WTC11 (cell line): ENCODE data around the gene ZNF483. TPM values are rescaled to one million over a fixed set of nuclear protein-coding genes. Genes with fewer than 3 reads are reported as not detected.

Experiments used
- ATAC-seq: fragments of 200-7000 bp; cut with Tn5 transposase; 2 replicates; pipeline ENCODE4 v1.10.0; 2021; ENCODE audit warnings: mild to moderate bottlenecking, moderate library complexity
- CTCF ChIA-PET: fragments of 300-600 bp; sonication (Branson Sonifier 250); formaldehyde crosslinking; loops from one replicate; lab custom pipeline; 2021; ENCODE audit warnings: antibody characterized with exemption; lab: Charles Lee
- POLR2A ChIA-PET: fragments of 350-600 bp; sonication (Branson Sonifier 250); formaldehyde crosslinking; loops from one replicate; lab custom pipeline; 2021; ENCODE audit warnings: antibody characterized with exemption; lab: Charles Lee
- DNase-seq: peaks from one replicate; pipeline ENCODE4 v3.0.0; 2021; ENCODE audit warnings: low spot score
- H3K27ac Mint-ChIP-seq: 2 replicates; pipeline ENCODE4 v1.8.0; 2021; ENCODE audit warnings: mixed read lengths
- H3K27me3 Mint-ChIP-seq: 2 replicates; pipeline ENCODE4 v1.8.0; 2021; ENCODE audit warnings: low read depth, mild to moderate bottlenecking, moderate library complexity, mixed read lengths
- H3K36me3 Mint-ChIP-seq: 2 replicates; pipeline ENCODE4 v1.8.0; 2021; ENCODE audit warnings: mixed read lengths
- H3K4me1 Mint-ChIP-seq: 2 replicates; pipeline ENCODE4 v1.8.0; 2022; ENCODE audit warnings: mixed read lengths
- H3K4me3 Mint-ChIP-seq: 2 replicates; pipeline ENCODE4 v1.8.0; 2021; ENCODE audit warnings: mild to moderate bottlenecking, moderate library complexity, mixed read lengths
- H3K9me3 Mint-ChIP-seq: 2 replicates; pipeline ENCODE4 v1.8.0; 2021; ENCODE audit warnings: mixed read lengths
- ATF1 ChIP-seq: sonication (generic); formaldehyde crosslinking; IDR thresholded peaks from 2 replicates; pipeline ENCODE4 v1.8.1; 2023; ENCODE audit warnings: mild to moderate bottlenecking, moderate library complexity, missing genetic modification reagents
- CBFB ChIP-seq: sonication (generic); formaldehyde crosslinking; IDR thresholded peaks from 2 replicates; pipeline ENCODE4 v1.8.1; 2022; ENCODE audit warnings: mild to moderate bottlenecking, low read depth, missing genetic modification reagents
- CREM ChIP-seq: sonication (generic); formaldehyde crosslinking; IDR thresholded peaks from 2 replicates; pipeline ENCODE4 v1.8.1; 2022; ENCODE audit warnings: mild to moderate bottlenecking, missing genetic modification reagents, moderate library complexity
- EMX1 ChIP-seq: fragments of 250-450 bp; sonication (Bioruptor Pico); IDR thresholded peaks from 2 replicates; pipeline ENCODE4 v1.8.0; 2021; ENCODE audit warnings: mild to moderate bottlenecking
- FOXP1 ChIP-seq: sonication (generic); formaldehyde crosslinking; IDR thresholded peaks from 2 replicates; pipeline ENCODE4 v1.8.0; 2022; ENCODE audit warnings: missing genetic modification reagents, mild to moderate bottlenecking, moderate library complexity, borderline replicate concordance
- HMGA2 ChIP-seq: fragments of 250-450 bp; sonication (Bioruptor Pico); IDR thresholded peaks from 2 replicates; pipeline ENCODE4 v1.4.0; 2021; ENCODE audit warnings: mild to moderate bottlenecking, moderate library complexity
- KAT7 ChIP-seq: sonication (generic); formaldehyde crosslinking; IDR thresholded peaks from 2 replicates; pipeline ENCODE4 v1.8.1; 2023; ENCODE audit warnings: missing genetic modification reagents, mild to moderate bottlenecking, borderline replicate concordance
- MYBL2 ChIP-seq: sonication (generic); formaldehyde crosslinking; IDR thresholded peaks from 2 replicates; pipeline ENCODE4 v1.8.1; 2023; ENCODE audit warnings: mild to moderate bottlenecking, moderate library complexity, missing genetic modification reagents
- NR2C2 ChIP-seq: sonication (generic); formaldehyde crosslinking; IDR thresholded peaks from 2 replicates; pipeline ENCODE4 v1.8.0; 2022; ENCODE audit warnings: mild to moderate bottlenecking, missing genetic modification reagents
- total RNA-seq: library from RNA; stranded (reverse); gene quantifications from 3 replicates; pipeline ENCODE4 v1.2.3, GENCODE V29; 2021
- TF ChIP-seq, protein P1 (sequence below): sonication (generic); formaldehyde crosslinking; IDR thresholded peaks from 2 replicates; pipeline ENCODE4 v1.8.0; 2023; ENCODE audit warnings: missing genetic modification reagents, mild to moderate bottlenecking, borderline replicate concordance
- TF ChIP-seq, protein P2 (sequence below): fragments of 250-450 bp; sonication (Bioruptor Pico); IDR thresholded peaks from 2 replicates; pipeline ENCODE4 v1.9.0; 2021; ENCODE audit warnings: mild to moderate bottlenecking, borderline replicate concordance
- TF ChIP-seq, protein P3 (sequence below): sonication (generic); formaldehyde crosslinking; IDR thresholded peaks from 2 replicates; pipeline ENCODE4 v1.8.1; 2023; ENCODE audit warnings: mild to moderate bottlenecking, missing genetic modification reagents, borderline replicate concordance
- TF ChIP-seq, protein P4 (sequence below): sonication (generic); formaldehyde crosslinking; IDR thresholded peaks from 2 replicates; pipeline ENCODE4 v1.8.1; 2023; ENCODE audit warnings: mild to moderate bottlenecking, missing genetic modification reagents

The ZNF483 gene
- total RNA-seq, 1 experiment from 2014 or later, result 77.4 TPM

DNA sequence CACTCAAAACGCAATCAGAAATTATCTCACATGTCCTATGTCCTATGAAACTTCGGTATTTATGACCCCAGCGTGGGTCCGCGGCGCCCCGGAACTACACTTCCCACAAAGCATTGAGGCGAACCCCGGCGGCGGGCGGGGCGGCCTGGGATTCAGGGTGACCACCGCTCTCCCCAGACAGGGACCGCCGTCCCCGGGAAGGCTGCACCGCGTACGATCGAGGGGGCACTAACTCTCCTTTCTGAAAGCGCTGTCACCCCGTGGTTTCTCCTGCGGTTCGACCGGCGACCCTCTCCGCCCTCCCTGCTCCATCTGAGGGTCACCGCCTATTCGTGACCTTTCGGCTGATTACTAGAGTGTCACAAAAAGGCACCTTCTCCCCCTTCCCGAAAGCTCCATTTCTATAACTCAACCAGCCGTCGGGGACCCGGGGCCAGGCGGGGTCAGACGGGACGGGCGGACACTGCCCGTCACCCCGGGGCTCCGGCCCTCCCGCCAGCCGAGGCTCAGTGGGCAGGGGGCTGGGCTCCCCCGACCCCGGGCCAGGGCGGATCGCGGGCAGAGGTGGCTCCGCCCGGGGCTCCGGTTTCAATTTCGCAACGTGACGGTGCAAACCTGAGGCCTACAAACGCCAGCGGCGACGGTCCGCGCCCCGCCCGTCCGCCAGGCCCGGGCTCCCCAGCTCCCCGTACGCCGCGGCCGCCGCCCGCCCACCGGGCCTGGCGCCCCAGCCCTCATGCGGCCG is 42.1 kb upstream of the ZNF483 start (continued):
- TF ChIP-seq, protein P1, sequence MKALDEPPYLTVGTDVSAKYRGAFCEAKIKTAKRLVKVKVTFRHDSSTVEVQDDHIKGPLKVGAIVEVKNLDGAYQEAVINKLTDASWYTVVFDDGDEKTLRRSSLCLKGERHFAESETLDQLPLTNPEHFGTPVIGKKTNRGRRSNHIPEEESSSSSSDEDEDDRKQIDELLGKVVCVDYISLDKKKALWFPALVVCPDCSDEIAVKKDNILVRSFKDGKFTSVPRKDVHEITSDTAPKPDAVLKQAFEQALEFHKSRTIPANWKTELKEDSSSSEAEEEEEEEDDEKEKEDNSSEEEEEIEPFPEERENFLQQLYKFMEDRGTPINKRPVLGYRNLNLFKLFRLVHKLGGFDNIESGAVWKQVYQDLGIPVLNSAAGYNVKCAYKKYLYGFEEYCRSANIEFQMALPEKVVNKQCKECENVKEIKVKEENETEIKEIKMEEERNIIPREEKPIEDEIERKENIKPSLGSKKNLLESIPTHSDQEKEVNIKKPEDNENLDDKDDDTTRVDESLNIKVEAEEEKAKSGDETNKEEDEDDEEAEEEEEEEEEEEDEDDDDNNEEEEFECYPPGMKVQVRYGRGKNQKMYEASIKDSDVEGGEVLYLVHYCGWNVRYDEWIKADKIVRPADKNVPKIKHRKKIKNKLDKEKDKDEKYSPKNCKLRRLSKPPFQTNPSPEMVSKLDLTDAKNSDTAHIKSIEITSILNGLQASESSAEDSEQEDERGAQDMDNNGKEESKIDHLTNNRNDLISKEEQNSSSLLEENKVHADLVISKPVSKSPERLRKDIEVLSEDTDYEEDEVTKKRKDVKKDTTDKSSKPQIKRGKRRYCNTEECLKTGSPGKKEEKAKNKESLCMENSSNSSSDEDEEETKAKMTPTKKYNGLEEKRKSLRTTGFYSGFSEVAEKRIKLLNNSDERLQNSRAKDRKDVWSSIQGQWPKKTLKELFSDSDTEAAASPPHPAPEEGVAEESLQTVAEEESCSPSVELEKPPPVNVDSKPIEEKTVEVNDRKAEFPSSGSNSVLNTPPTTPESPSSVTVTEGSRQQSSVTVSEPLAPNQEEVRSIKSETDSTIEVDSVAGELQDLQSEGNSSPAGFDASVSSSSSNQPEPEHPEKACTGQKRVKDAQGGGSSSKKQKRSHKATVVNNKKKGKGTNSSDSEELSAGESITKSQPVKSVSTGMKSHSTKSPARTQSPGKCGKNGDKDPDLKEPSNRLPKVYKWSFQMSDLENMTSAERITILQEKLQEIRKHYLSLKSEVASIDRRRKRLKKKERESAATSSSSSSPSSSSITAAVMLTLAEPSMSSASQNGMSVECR (CRISPR knock-in tag), result 0 out of 2 replicates have a peak, but pooled peaks have one; percentile 21
- 0 out of 2 replicates have a peak, but pooled peaks have one; percentile 42 for TF ChIP-seq MYBL2 (CRISPR knock-in tag)
- no peak for TF ChIP-seq EMX1 (CRISPR knock-in tag)
- TF ChIP-seq, protein P2, sequence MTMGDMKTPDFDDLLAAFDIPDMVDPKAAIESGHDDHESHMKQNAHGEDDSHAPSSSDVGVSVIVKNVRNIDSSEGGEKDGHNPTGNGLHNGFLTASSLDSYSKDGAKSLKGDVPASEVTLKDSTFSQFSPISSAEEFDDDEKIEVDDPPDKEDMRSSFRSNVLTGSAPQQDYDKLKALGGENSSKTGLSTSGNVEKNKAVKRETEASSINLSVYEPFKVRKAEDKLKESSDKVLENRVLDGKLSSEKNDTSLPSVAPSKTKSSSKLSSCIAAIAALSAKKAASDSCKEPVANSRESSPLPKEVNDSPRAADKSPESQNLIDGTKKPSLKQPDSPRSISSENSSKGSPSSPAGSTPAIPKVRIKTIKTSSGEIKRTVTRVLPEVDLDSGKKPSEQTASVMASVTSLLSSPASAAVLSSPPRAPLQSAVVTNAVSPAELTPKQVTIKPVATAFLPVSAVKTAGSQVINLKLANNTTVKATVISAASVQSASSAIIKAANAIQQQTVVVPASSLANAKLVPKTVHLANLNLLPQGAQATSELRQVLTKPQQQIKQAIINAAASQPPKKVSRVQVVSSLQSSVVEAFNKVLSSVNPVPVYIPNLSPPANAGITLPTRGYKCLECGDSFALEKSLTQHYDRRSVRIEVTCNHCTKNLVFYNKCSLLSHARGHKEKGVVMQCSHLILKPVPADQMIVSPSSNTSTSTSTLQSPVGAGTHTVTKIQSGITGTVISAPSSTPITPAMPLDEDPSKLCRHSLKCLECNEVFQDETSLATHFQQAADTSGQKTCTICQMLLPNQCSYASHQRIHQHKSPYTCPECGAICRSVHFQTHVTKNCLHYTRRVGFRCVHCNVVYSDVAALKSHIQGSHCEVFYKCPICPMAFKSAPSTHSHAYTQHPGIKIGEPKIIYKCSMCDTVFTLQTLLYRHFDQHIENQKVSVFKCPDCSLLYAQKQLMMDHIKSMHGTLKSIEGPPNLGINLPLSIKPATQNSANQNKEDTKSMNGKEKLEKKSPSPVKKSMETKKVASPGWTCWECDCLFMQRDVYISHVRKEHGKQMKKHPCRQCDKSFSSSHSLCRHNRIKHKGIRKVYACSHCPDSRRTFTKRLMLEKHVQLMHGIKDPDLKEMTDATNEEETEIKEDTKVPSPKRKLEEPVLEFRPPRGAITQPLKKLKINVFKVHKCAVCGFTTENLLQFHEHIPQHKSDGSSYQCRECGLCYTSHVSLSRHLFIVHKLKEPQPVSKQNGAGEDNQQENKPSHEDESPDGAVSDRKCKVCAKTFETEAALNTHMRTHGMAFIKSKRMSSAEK (CRISPR knock-in tag), result no peak
- no peak for TF ChIP-seq ATF1 (CRISPR knock-in tag)
- TF ChIP-seq, protein P3, sequence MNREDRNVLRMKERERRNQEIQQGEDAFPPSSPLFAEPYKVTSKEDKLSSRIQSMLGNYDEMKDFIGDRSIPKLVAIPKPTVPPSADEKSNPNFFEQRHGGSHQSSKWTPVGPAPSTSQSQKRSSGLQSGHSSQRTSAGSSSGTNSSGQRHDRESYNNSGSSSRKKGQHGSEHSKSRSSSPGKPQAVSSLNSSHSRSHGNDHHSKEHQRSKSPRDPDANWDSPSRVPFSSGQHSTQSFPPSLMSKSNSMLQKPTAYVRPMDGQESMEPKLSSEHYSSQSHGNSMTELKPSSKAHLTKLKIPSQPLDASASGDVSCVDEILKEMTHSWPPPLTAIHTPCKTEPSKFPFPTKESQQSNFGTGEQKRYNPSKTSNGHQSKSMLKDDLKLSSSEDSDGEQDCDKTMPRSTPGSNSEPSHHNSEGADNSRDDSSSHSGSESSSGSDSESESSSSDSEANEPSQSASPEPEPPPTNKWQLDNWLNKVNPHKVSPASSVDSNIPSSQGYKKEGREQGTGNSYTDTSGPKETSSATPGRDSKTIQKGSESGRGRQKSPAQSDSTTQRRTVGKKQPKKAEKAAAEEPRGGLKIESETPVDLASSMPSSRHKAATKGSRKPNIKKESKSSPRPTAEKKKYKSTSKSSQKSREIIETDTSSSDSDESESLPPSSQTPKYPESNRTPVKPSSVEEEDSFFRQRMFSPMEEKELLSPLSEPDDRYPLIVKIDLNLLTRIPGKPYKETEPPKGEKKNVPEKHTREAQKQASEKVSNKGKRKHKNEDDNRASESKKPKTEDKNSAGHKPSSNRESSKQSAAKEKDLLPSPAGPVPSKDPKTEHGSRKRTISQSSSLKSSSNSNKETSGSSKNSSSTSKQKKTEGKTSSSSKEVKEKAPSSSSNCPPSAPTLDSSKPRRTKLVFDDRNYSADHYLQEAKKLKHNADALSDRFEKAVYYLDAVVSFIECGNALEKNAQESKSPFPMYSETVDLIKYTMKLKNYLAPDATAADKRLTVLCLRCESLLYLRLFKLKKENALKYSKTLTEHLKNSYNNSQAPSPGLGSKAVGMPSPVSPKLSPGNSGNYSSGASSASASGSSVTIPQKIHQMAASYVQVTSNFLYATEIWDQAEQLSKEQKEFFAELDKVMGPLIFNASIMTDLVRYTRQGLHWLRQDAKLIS (CRISPR knock-in tag), result no peak
- no peak for TF ChIP-seq CBFB (CRISPR knock-in tag)
- no peak; the same call in 1 of the 2 replicates for TF ChIP-seq KAT7 (CRISPR knock-in tag)
- TF ChIP-seq NR2C2 (CRISPR knock-in tag), result no peak
- TF ChIP-seq, all 79 proteins: peak for 12

DNA sequence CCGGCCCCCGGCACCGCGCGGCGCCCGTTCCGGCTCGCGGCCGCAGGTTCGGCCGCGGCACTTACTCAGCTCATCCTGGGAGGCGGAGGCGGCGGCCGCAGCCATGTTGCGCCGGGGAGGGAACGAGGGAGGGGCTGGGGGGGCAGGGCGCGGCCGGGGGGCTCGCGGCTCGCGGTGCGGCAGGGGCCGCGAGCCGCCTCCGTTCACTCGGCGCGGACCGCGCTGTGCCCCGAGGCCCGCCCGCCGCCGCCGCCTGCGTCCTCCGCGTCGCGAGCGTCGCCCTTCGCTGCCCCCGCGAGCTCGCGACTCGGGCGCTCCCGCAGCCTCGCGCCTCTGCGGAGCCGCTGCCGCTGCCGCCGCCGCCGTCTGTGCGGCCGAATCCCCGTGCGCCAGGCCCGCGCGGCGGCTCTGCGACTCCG is 41.5 kb upstream of the ZNF483 start:
- DNase-seq, result no peak
- no peak overlapping the region for H3K27ac Mint-ChIP-seq
- H3K4me3 Mint-ChIP-seq, result no peak overlapping the region
- CTCF ChIA-PET, result interaction anchor here (0.6 kb wide), 1 partner anchor 131 kb away, joined by 4 read pairs; no protein-coding TSS in a partner anchor
- ATAC-seq, result peak; percentile 8
- H3K27me3 Mint-ChIP-seq, result no peaks in the 10 kb centered on the region
- POLR2A ChIA-PET, result interaction anchor here (1.0 to 1.5 kb wide), 3 partner anchors 33 to 46 kb away, joined by 3 to 7 read pairs (median 3); partner anchors contain the start of gene ZNF483
- no peaks in the 10 kb centered on the region for H3K36me3 Mint-ChIP-seq
- H3K4me1 Mint-ChIP-seq, result peaks cover 34% of the 10 kb centered on the region
- H3K9me3 Mint-ChIP-seq, result 0 out of 2 replicates have a peak, but pooled peaks cover 3% of the 10 kb centered on the region
- TF ChIP-seq, protein P4, sequence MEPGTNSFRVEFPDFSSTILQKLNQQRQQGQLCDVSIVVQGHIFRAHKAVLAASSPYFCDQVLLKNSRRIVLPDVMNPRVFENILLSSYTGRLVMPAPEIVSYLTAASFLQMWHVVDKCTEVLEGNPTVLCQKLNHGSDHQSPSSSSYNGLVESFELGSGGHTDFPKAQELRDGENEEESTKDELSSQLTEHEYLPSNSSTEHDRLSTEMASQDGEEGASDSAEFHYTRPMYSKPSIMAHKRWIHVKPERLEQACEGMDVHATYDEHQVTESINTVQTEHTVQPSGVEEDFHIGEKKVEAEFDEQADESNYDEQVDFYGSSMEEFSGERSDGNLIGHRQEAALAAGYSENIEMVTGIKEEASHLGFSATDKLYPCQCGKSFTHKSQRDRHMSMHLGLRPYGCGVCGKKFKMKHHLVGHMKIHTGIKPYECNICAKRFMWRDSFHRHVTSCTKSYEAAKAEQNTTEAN, result no peak
- TF ChIP-seq CREM (CRISPR knock-in tag) (0 out of 2 replicates have a peak, but pooled peaks have one; percentile 0), FOXP1 (CRISPR knock-in tag) (0 out of 2 replicates have a peak, but pooled peaks have one; percentile 8), HMGA2 (CRISPR knock-in tag) (no peak)
- TF ChIP-seq, protein P1 (CRISPR knock-in tag), result no peak
